Mucosa of descending colon (tissue), 3 donors: ENCODE results near the gene KLHL12. TPM values are rescaled to one million over a fixed set of nuclear protein-coding genes. Genes with fewer than 3 reads are reported as not detected.

ENCODE experiments used
- ATAC-seq: fragments of 200-7000 bp; cut with Tn5 transposase; one replicate; pipeline ENCODE4 v1.9.1; 2020; ENCODE audit warnings: mild to moderate bottlenecking, moderate library complexity
- DNase-seq, 3 donors: peaks; one replicate each; pipeline ENCODE4 v3.0.0-alpha.2; 2020
- H3K36me3 ChIP-seq: fragments of 200-600 bp; one replicate; pipeline ENCODE4 v1.8.0; 2021; ENCODE audit warnings: low read depth, mild to moderate bottlenecking
- H3K4me1 ChIP-seq: fragments of 200-600 bp; one replicate; pipeline ENCODE4 v1.8.0; 2021; ENCODE audit warnings: low read depth, mild to moderate bottlenecking
- H3K4me3 ChIP-seq: fragments of 200-600 bp; one replicate; pipeline ENCODE4 v1.8.0; 2021; ENCODE audit warnings: mild to moderate bottlenecking
- H3K9me3 ChIP-seq: fragments of 200-600 bp; one replicate; pipeline ENCODE4 v1.8.0; 2021; ENCODE audit warnings: mild to moderate bottlenecking
- CTCF ChIP-seq: fragments of 200-600 bp; IDR thresholded peaks from one replicate; pipeline ENCODE4 v1.8.0; 2022; ENCODE audit warnings: antibody characterized with exemption, mild to moderate bottlenecking
- intact Hi-C, 2 donors: fragments of 100-400 bp; cut with DNase I in 1 of 2; cut with micrococcal nuclease in 1 of 2; formaldehyde crosslinking; loops; one replicate each; pipeline versions ENCODE4 v1.11.0 to v1.11.1; 2022; cut with DNase I, micrococcal nuclease
- long read RNA-seq, 2 donors: library from polyadenylated mRNA; unstranded; transcript quantifications; one replicate each; pipeline ENCODE4 v2.0.0, GENCODE V29; 2019 to 2021
- total RNA-seq, 3 donors: library from RNA; stranded (reverse); fragmentation: NEBNext Ultra II Directional in 2 of 3; extraction: Animal tissue kit (Norgen Biotek cat#: 25700) in 2 of 3; gene quantifications; one replicate each; pipeline versions ENCODE4 v1.2.1 to v1.2.4, GENCODE V29; 2021 to 2023
- donor health status: DM: no; HTN: no; CAD: no; lungs with moderate emphysema.
- donor health status: DM: no; HTN: no; CAD: no.
- donor health status: DM: no; HTN: yes; CAD: no.

Gene KLHL12
- 10 to 100 TPM; 26.4 to 33.4 (median 28.2) TPM for total RNA-seq
- long read RNA-seq, donor 1, transcript KLHL12-203 (12 exons, 3,359 nt), result major isoform, 28 of 32 reads
- long read RNA-seq, donor 1, partial matches to known transcripts, result 3 of 32 reads
- long read RNA-seq, donor 1, other reads (novel, unspliced or antisense), result 1 of 32 reads
- long read RNA-seq, donor 2, transcript KLHL12-203 (12 exons, 3,359 nt), result major isoform, 8 of 13 reads
- long read RNA-seq, donor 2, partial matches to known transcripts, result 3 of 13 reads
- long read RNA-seq, donor 2, other reads (novel, unspliced or antisense), result 2 of 13 reads

DNA sequence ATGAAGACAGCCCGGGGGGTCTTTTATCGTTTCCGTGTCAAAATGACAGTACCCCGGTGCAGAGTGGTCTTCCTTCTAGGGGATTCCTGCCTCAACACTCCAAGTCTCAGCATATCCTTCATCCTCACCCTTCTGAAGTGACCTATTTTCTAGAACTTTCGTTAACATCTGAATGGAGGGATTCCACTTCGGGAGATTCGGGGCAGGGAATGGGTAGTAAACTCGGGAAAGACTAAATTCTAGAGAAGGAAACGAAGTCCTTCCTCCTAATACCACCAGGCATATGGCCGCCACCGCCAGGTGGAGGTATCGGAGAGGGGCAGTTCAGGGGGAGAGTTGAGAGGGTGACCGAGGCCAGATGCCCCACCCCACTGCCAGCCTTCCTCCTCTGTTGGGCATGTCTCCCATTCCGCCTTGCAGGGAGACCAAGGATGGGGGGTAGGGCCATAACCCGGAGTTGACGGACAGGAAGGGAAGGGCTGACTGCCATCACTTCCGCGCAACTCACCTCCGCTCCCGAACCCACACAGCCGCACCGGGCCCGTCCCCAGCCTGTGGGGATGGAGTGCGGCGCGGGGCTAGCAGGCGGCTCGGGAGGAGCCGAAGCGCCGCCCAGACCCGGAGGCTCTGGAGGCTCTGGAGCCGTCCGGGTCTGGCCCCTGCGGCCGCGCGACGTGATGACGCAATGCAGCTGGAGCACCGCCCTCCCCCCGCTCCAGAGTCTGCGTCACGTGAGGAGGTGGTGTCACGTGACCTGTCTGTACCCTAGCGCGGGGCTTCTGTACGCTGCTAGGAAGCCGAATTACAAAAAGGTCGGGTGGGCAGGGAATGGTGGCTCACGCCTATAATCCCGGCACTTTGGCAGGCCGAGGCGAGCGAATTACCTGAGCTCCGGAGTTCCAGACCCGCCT lies at the start of gene KLHL12:
KLHL12 (minus strand) TSS at position 654 of the 911 bp plus-strand sequence. CDS start 2,072 bp downstream, outside the sequence.
- H3K4me1 ChIP-seq, result no peaks in the 10 kb centered on the region
- peaks cover 8% of the 10 kb centered on the region for H3K36me3 ChIP-seq
- peak within 1 kb of the TSS; percentile 69 for H3K4me3 ChIP-seq
- TF ChIP-seq CTCF, result peak; percentile 59
- DNase-seq, result peak; percentile 98 to 99 (median 98)
- intact Hi-C loops, result loop anchor here in 1 of 2 donors (2.0 kb wide), 1 partner anchor 42 kb away; no protein-coding TSS in a partner anchor
- peak; percentile 99 for ATAC-seq
- H3K9me3 ChIP-seq, result no peaks in the 10 kb centered on the region

DNA sequence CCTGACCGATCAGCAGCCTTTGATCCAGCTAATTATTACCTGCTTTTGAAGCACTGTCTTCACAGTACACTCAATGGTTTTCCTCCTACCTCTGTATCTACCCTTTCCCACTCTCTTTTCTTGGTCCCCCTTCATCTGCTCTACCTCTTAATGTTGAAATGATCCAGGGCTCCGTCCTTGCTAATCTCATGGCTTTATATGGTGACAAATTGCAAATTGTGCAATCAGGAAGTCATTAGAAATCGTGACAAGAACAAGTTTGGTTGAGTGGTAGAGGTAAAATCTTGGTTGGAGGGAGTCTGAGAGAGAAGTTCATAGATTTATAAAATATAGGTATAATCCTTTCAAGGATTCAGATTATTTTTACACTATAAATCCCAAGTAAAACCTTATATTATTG lies 49.6 kb upstream of the KLHL12 start:
- H3K4me3 ChIP-seq, result no peak overlapping the region
- intact Hi-C loops, result no loop called here
- H3K36me3 ChIP-seq, result no peaks in the 10 kb centered on the region
- no peaks in the 10 kb centered on the region for H3K4me1 ChIP-seq
- TF ChIP-seq CTCF, result no peak
- no peak for DNase-seq
- ATAC-seq, result no peak
- H3K9me3 ChIP-seq, result no peaks in the 10 kb centered on the region

GRCh38 chr1:202974856-202975255 lies 47.8 kb upstream of the KLHL12 start:
- Histone ChIP-seq H3K4me3 (no peak overlapping the region), H3K36me3 (no peaks in the 10 kb centered on the region), H3K4me1 (no peaks in the 10 kb centered on the region), H3K9me3 (no peaks in the 10 kb centered on the region)
- ATAC-seq (no peak), DNase-seq (no peak)
- no peak for TF ChIP-seq CTCF
- intact Hi-C loops, result no loop called here

- intact Hi-C loops, result no loop called here
- ATAC-seq (no peak), DNase-seq (no peak)
- no peak for TF ChIP-seq CTCF
- Histone ChIP-seq H3K4me3 (no peak overlapping the region), H3K4me1 (no peaks in the 10 kb centered on the region), H3K9me3 (no peaks in the 10 kb centered on the region), H3K36me3 (no peaks in the 10 kb centered on the region)
Measured at GRCh38 chr1:202972046-202972445, 45.0 kb upstream of the KLHL12 start.

- TF ChIP-seq CTCF, result peak; percentile 29
- Histone ChIP-seq H3K36me3 (no peaks in the 10 kb centered on the region), H3K4me3 (no peak overlapping the region), H3K9me3 (no peaks in the 10 kb centered on the region), H3K4me1 (peaks cover 7% of the 10 kb centered on the region)
- peak in 1 of 3 donors; percentile 65 for DNase-seq
- intact Hi-C loops, result loop anchor here in 1 of 2 donors (2.0 kb wide), 1 partner anchor 42 kb away; the partner anchor contains the start of gene KLHL12
- peak; percentile 69 for ATAC-seq
Measured at GRCh38 chr1:202968895-202969295, 41.9 kb upstream of the KLHL12 start.
